Measurements from ENCODE around the gene LANCL1. TPM values are rescaled to one million over a fixed set of nuclear protein-coding genes. Genes with fewer than 3 reads are reported as not detected.
A peak's percentile ranks its signal among the peaks of the same experiment; 100 is the strongest.
"Not testable (repeated sequence)": the region's sequence is repeated elsewhere in the genome, so short reads cannot be mapped to it uniquely, and the experiment has no call there.

Gene LANCL1
- total RNA-seq, 1 experiment from 2014 or later = 46.5 TPM

DNA sequence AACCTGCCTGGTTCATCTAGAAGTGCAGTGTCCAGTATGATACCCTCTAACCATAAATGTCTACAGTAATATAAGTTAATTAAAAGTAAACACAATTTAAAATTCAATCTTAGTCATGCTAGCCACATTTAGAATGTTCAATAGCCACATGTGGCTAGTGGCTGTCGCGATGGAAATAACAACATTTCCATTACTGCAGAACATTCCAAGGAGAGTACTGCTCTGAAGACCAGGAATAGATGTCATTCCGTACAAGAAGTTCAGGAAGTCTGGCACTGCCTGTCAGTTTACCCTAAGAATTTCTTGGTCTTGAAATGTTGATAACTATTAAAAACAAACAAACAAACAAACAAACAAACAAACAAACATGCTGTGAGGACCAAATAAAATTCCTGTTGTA, 17.2 kb downstream of the LANCL1 start:
- no peak for DNase-seq (ENCODE audit: low spot score)

DNA sequence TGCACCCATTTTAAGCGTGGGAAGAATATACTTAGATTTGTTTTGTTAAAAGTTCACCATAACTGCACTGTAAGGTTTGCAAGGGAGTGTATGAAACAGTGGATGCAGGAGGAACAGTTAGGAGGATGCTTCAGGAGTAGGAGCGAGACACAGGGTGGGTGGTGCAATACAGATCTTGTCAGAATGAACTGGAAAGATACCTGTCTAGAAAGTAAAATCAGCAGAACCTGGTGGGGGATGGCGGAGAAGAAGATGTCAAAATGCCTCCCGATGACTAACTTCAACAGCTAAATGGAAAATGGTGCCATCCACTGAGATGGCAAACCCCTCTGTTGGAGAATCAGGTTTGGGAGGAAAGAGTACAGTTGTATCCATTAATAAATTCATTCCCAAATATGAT, 18.2 kb downstream of the LANCL1 start:
- DNase-seq (ENCODE audit: low spot score) = no peak

DNA sequence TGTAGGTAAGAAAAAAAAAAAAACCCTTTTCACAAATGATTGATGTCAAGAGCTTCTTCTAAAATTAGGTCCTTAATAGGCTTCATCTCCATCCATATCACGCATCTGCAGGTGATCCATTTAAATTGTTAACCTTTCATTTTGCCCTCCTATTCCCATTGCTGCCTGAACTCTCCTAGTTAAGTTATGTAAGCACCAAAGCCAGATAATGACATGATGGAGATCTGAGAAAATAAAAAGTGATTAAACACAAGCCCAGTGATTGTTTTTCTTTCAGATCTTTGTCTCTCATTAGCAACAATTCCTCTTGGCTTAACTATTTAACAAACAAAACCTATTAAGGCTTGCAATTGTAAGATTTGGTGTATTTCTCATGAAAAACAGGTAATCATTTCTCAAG, 20.0 kb downstream of the LANCL1 start:
- no peak for DNase-seq (ENCODE audit: low spot score)

DNA sequence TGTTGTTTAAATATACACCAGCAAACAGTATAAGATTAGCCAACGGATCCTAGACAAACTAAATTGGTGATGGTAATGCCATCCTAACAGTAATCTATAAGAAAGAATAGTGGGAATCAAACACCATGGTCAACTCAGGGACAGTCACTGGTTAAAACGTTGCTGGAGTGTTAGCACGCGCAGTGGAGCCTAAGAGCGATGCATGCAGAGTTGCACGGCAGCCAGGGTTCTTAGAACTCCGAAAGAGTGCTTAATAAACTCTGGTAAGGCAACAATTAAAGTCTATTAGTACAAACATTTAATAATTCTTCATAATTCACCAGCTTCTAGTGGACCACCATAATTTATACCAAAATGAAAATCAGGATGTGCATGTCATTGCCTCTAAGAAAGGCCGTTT, 22.2 kb downstream of the LANCL1 start:
- no peak for DNase-seq (ENCODE audit: low spot score)

DNA sequence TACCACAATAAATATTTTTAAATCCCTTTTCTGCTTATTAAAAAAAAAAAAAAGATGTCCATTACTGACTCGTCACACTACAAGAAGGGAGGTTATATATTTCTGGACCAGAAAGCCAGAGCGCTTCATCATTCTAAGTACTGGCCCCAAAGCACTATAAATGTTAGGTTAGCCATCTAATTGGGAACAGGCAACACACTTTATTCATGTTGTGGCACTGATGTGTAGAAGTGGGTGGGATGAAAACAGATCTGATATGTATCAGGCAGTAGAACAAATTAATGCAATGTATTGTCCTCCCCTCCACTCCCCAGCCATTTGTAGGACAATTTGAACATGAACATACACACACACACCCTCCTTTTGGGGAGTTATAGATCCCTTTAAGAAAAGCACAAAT, 24.4 kb downstream of the LANCL1 start:
- DNase-seq (ENCODE audit: low spot score) = no peak

DNA sequence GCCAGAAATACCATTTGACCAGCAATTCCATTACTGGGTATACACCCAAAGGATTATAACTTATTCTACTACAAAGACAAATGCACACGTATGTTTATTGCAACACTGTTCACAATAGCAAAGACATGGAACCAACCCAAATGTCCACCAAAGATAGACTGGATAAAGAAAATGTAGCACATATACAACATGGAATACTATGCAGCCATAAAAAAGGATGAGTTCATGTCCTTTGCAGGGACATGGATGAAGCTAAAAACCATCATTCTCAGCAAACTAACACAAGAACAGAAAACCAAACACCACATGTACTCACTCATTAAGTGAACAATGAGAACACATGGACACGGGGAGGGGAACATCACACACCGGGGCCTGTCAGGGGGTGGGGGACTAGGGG, 25.6 kb downstream of the LANCL1 start:
- not testable (repeated sequence) for DNase-seq (ENCODE audit: low spot score)

DNA sequence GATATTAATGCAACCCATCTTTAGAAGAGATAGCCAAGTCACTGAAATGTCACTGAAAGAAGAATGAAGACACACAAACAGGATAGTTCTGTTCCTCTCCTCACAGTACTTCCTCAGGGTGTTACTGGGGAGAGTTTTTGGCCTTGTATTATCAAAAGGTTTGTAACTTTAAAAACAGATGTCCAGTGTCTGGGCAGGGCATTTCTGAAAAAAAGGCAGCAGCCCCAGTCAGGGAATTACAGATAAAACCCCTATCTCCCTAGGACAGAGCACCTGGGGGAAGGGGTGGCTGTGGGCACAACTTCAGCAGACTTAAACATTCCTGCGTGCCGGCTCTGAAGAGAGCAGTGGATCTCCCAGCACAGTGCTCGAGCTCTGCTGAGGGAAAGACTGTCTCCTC, 30.8 kb downstream of the LANCL1 start:
- no peak for DNase-seq (ENCODE audit: low spot score)

DNA sequence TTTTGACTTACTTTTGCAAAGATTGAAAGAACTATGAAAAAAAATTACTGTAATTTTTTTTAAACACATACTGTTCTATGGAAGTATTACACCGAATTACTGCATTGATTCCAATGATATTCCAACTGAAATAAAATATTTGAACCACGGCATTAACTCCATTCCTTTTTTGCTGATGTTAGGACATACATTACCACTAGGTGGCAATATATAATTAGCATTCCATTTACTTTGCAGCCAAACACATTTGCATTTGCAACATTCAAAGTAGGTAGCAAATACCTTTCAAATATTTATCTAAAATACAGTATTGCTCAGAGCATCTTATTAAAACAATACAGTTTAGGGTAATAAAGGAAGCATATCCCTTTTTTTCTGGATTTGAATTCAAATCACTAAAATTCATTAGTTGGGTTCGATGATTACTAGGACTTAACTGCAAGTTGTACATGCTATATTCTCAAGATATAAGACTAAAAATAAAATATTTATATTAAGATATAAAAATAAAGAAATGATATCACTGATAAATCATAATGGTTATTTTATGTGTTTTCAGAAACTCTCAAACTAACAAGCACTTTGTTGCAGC, 31.3 kb downstream of the LANCL1 start:
- DNase-seq (ENCODE audit: low spot score) = peak; percentile 16

DNA sequence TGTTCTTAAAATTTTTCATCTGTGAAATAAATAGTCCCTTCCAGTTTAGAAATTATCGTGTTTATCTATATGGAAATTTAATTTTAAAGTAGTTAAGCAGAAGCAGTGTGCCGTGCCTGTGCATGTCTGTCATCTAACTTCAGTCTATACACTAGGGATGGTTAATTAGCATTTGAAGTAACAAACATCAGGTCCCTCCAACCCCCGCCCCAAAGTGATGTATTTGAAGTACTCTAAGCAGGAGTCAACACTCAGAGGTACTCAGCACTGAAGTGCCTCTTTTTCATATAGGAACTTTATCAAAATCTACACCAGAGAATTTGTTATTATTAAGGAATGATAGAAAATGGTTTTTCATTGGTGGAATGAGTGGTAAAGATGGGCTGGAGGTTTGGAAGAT, 33.0 kb downstream of the LANCL1 start:
- no peak for DNase-seq (ENCODE audit: low spot score)

DNA sequence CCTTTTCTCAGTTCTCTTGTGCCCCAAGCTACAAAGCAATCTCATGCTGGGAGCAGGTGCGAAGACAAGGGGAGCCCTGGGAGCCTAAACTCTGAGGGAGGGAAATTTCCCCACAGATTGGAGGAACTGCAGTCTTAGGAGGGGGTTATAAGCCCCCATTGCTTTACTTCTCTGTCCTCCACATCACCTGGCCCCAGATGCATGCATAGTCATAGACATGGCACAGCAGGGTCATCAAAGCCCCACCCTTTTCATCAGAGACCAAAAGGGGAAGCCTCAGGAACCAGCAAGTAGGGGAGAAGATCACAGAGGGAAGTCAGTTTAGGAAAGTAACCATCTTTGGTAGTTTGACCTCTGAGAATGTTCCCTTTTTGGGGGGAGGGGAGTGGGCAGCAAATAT, 33.7 kb downstream of the LANCL1 start:
- no peak for DNase-seq (ENCODE audit: low spot score)

DNA sequence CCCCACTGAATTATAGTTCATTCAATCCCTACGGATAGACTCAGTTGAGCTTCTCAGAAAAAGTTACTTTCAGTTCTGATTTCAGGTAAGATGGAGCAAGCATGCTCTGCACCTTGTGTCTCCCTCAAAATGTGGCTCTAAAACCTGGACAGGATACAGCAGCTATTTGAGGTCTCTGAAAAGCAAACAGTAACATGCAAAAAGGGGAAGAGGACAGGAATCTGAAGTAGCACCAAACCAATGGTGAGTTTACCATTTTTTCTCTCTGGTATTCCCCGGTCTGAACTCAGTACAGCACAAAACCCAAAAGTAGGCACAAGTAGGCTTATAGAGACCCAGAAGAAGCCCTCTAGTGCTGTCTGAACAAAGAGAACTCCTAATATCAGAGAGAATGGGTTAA, 34.1 kb downstream of the LANCL1 start:
- DNase-seq (ENCODE audit: low spot score) = no peak

DNA sequence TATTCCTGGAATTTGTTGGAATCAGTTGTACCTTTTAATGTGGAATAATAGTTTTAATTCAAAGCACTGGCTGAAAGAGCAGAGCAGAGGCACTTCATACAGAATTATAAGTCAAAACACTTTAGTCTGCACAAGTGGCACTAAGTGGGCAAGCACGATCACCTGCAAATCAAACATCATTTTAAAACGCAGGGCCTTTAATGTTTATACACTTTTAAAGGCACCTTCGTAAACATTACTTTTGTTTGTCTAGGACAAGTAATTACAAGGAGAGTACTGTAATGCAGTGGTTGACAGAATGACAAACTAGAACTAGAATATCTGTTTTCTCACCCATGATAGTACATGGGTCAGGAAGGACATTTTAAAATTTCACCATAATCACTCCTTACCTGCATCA, 36.4 kb downstream of the LANCL1 start:
- no peak for DNase-seq (ENCODE audit: low spot score)

DNA sequence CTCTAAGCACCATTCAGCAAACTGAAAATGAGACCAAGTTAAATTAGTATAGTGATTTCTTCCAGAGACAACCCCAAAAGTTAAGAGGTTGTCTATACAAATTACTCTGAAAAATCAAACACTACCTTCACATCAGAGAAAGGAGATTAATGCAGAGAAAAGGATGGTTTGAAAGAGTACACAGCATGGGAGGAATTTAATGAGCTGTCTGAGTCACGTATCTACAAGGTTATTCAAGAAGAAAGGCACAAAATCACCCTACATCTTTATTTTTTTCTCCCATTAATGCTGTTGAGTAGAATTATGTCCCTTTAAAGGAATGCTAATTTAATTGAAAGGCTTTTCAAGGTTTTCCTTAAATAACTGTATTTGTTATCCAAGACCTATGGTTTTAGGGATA, 41.1 kb downstream of the LANCL1 start:
- DNase-seq (ENCODE audit: low spot score) = no peak

DNA sequence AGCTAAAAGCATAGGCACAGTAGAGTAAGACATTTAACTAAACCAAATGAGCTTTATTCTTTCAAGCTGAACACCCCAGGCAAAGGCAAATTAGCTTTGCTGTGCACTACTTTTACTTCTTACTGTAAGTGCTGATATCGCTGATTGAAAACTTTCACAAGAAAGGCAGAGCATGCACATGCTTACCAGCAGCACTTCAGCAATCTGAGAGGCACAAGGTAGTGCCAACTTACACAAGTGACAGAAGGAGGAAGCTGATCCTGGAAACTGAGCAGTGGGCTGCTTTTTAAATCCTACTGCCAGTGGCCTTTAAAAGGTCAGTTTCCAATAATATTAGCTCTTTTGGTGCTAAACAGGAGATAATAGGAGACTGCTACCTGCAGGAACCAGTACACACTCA, 43.9 kb downstream of the LANCL1 start:
- DNase-seq (ENCODE audit: low spot score) = no peak

DNA sequence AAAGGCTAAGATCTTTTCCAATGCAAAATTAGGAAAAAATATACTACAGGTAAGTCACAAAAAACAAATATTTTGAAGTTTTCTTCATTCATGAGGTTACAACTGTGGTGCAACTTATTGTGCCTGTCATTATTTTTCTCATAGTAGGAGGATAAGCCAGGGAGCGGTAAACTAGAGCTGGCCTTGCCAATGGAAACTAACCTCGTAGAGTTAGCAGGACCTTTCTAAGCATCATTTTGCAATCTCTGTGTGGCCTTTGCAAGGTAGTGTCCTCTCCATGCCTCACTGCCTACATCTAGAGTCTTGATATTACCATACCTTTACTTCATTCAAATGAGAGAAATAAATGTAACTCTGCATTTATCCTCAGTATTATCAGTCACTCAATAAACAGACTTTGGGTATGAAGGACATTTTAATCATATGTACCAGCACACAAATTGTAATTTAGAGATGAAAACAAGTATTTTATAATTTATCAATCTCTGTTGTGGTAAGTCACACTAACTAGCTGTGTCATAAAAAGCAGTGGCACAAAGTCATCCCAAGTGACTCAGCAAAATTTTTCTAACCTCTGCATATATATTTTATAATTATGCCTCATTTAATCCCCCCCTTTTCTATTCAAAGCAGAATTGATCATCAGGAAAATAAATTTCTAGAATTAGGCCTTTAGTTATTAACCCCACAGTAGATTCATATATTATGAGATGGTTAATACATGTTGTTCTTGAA, 47.0 kb downstream of the LANCL1 start:
- no peak for DNase-seq (ENCODE audit: low spot score)

DNA sequence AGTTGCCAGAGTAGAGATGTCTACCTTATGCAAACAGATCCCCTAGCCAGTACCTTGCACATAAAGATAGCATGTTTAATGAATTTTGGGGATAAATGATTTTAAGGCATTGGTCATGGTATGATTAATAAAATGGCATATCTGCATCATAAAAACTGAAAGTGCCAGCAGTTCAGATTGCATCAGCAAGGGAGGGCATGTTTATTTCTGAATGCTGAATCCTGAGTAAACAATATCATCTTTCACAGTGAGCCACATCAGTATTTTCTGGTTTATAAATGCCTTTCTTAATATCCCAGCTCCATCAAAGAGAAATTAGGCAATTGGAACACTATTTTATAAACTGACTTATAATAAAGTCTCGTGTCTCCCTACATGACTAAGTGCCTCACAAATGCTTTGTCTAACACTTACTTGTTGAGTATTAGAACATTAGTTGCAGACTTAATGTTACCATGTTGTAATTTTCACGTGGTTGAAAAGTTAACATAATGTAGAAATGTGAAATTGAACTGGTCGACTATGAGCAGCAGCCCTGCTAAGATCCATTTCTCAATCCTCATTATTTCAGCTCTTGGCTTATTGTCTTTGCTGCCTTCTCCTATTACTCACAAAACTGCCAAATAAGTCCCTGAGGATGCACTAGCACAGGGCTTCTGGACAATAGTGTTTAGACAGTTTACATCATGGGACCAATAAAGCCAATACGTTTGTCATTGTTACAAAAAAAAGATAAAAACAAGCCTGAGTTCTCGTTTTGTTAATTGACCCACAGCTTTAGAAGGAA, 48.0 kb downstream of the LANCL1 start:
- no peak for DNase-seq (ENCODE audit: low spot score)

DNA sequence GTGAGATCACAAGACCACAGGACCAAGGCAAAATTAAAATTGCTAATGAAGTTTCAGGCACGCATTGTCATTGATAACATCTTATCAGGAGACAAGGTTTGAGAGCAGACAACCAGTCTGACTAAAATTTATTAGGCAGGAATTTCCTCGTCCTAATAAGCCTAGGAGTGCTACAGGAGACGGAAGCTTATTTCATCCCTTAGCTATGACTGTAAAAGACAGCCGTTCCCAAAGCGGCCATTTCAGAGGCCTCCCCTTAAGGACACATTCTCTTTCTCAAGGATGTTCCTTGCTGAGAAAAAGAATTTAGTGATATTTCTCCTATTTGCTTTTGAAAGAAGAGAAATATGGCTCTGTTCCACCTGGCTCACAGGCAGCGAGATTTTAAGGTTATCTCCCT, 49.2 kb downstream of the LANCL1 start:
- not testable (repeated sequence) for DNase-seq (ENCODE audit: low spot score)

DNA sequence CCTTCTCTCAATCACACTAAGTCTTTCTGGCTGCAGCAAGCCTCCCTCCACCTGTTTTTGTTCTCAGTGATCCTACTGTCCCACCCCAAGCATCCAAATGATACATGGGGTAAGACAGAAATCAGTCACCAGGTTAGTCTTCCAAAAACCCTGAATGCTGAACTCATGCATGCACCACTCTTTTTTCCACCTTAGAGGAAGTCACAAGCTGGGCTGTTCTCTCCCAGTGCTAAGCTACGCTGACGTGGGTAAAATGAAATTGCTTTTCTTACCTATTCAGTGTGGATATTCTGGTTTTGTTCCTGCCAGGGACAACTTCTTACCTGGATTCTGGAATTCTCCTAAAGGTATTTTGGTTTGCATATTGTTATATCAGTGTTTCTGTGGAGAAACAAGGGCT, 54.2 kb downstream of the LANCL1 start:
- no peak for DNase-seq (ENCODE audit: low spot score)

DNA sequence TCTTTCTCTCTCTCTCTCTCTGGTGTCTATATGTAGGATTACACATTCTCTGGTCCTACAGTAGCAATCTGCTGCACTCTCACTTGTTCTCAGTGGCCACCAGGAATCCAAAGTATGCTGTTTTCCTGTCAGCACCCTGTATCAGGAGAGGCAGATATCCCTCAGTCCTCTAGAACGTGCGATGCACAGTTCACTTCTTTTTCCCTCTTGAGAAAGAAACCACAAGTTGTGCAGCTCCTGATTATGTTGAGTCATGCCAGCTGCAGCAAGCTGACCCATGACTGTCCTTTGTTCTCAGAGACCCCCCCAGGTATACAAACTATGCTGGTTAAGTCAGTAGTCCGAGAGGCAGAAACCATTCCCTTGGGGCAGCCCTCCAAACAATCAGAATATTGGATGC, 54.6 kb downstream of the LANCL1 start:
- DNase-seq (ENCODE audit: low spot score) = peak; percentile 74

DNA sequence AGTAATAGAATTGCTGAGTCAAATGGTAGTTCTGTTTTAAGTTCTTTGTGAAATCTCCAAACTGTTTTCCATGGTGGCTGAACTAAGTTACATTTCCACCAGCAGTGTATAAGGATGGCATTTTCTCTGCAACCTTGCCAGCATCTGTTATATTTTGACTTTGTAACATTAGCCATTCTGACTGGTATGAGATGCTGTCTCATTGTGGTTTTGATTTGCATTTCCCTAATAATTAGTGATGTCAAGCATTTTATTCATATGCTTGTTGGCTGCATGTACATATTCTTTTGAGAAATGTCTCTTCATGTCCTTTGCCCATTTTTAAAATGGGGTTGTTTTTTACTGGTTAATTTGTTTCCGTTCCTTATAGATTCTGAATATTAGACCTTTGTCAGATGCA, 63.9 kb downstream of the LANCL1 start:
- DNase-seq (ENCODE audit: low spot score) = no peak

DNA sequence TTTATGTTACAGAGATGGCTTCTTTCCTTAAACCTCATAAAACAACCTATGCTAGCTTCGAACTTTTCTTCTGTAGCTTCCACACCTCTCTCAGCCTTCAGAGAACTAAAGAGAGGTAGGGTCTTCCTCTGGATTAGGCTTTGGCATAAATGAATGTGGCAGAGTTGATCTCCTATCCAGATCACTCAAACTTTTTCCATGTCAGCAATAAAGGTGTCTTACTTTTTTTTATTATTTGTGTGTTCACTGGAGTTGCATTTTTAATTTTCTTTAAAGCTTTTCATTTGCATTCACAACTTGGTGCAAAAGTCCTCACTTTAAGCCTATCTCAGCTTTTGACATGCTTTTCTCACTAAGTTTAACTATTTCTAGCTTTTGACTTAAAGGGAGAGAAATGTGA, 66.0 kb downstream of the LANCL1 start:
- no peak for DNase-seq (ENCODE audit: low spot score)

DNA sequence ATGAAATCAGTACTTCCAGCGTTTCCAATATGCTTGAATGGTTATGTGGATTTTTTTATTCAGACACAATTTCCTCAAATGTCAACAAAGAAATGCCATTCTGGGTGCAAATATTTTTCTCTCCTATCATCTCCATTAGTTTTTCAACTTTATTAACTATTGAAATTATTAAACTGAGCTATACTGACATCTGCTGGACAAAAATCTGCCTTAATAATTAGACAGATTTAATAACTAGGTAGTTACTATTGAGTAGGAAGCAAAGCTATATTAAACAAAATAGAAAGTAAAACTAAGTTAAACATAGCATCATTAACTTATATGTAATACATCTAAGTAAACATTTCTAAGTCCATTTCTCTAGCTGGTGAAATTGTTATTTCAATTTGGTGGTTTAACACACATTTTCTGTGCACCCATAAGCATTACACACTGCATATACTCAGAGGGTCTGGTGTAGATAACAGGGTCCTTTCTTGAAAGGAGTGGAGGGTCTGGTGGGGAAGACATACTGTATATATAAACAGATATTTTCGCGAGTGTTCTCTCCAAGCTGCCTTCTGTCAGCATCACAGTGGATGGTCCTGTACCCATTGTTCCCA, 77.0 kb downstream of the LANCL1 start:
- DNase-seq (ENCODE audit: low spot score) = no peak

DNA sequence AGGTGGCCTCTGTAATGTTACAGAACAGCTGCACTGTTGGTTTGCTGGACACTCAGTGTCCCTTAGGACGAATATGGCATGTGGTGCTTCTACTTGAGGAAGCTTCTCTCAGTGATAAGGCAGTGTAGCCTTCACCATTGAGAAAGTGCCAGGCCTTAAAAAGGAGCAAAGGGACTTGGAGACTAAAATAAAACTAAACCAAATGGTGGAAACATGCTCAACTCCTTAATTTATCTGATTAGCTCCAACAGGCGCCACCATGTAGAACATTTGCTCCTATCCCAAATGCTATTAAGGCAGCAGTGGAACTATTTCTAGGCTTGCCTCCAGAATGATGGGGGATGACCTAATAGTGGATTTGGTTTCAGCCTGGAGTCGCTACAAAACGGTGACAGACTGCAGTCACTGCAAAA, 84.1 kb downstream of the LANCL1 start:
- no peak for DNase-seq (ENCODE audit: low spot score)

All from H4 (cell line).